ENCODE measurements around the gene IMMT.

Gene IMMT

DNA sequence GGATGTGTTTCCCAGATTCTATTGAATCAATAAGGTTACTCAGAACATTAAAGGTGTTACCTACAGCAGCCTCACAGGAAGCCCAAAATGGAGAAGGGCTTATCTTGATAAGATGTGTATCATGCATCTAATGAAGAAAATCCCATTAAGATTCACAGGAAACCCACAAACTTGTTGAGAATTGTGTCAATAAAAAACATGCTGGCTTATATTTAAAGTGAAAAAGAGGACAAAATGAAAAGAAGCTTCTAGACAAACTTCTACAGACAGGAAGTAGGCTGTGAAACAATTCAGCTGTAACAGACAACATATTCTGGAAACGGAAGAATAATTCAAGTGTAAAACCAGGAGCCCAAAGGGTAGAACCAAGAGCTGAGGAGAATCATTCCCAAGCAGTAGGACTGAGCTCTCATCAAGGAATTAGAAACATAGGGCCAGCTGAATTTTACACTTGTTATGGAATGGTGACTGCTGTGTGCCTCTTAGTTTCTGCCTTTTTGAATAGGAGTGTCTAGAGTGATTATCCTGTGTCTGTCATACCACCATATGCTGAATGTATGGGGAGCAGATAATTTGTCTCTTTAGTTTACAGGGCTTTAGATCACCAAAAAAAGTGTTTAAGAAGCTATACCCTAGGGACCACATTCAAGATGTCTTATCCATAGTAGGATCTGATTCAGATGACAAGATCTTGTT is 9.6 kb downstream of the IMMT start:
- H3K4me1 ChIP-seq (ENCODE audit: insufficient read depth, low read length) = peaks cover 53% of the 10 kb centered on the region
- no peaks in the 10 kb centered on the region for H3K27me3 ChIP-seq (ENCODE audit: insufficient read depth, low read length, poor library complexity)
- H3K36me3 ChIP-seq (ENCODE audit: insufficient read depth, low read length) = peaks cover 31% of the 10 kb centered on the region
- H3K9ac ChIP-seq (ENCODE audit: low read depth, low read length) = 0 out of 2 replicates have a peak overlapping the region, but pooled peaks have one; percentile 2
- TF ChIP-seq EZH2 (IDR thresholded peaks at IDR 0.05; ENCODE audit: borderline replicate concordance, low read depth, low read length, severe bottlenecking) = no peak
- TF ChIP-seq, protein P1, sequence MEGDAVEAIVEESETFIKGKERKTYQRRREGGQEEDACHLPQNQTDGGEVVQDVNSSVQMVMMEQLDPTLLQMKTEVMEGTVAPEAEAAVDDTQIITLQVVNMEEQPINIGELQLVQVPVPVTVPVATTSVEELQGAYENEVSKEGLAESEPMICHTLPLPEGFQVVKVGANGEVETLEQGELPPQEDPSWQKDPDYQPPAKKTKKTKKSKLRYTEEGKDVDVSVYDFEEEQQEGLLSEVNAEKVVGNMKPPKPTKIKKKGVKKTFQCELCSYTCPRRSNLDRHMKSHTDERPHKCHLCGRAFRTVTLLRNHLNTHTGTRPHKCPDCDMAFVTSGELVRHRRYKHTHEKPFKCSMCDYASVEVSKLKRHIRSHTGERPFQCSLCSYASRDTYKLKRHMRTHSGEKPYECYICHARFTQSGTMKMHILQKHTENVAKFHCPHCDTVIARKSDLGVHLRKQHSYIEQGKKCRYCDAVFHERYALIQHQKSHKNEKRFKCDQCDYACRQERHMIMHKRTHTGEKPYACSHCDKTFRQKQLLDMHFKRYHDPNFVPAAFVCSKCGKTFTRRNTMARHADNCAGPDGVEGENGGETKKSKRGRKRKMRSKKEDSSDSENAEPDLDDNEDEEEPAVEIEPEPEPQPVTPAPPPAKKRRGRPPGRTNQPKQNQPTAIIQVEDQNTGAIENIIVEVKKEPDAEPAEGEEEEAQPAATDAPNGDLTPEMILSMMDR (IDR thresholded peaks at IDR 0.05; ENCODE audit: borderline replicate concordance, extremely low read depth, low read length, poor library complexity, severe bottlenecking) = no peak
- H4K20me1 ChIP-seq (ENCODE audit: insufficient read depth, low read length) = peaks cover 89% of the 10 kb centered on the region
- no peak overlapping the region for H3K4me3 ChIP-seq (ENCODE audit: low read depth in 1 of 2, low read length in 2 of 2)
- no peaks in the 10 kb centered on the region for H3K9me3 ChIP-seq (ENCODE audit: insufficient read depth, low read length, severe bottlenecking)
- DNase-seq (no peak), ATAC-seq (ENCODE audit: insufficient read depth, low read depth) (peak; percentile 63)
- H3K79me2 ChIP-seq (ENCODE audit: insufficient read depth, low read length) = peaks cover 99% of the 10 kb centered on the region
- H3K4me2 ChIP-seq (ENCODE audit: insufficient read depth, low read length) = peak overlapping the region; percentile 30
- H3K27ac ChIP-seq (ENCODE audit: low read length) = peak overlapping the region; percentile 64
- H2AFZ ChIP-seq (ENCODE audit: low read depth, low read length) = no peak overlapping the region

DNA sequence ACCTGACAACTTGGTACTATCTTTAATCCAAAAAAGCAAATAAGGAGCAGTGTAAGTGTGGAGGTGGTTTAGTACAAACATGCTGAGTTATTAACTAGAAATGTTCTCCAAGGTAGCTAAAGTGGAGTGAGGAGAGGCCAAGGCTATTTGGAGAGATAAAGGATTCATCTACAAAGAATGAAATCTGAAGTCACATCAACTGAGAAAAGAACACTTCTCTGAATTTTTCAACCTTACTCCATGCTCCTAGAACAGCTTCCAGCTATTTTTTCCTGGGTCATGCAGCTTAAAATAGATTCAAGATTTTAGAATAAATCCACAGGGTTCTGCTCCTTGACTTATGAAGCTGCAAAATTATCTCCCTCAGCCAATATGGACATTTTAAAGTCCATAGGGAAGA is 18.7 kb downstream of the IMMT start:
- Histone ChIP-seq H3K79me2 (ENCODE audit: insufficient read depth, low read length) (peaks cover 72% of the 10 kb centered on the region), H3K36me3 (ENCODE audit: insufficient read depth, low read length) (peaks cover 88% of the 10 kb centered on the region), H4K20me1 (ENCODE audit: insufficient read depth, low read length) (peaks cover 30% of the 10 kb centered on the region), H3K27ac (ENCODE audit: low read length) (no peak overlapping the region), H3K9me3 (ENCODE audit: insufficient read depth, low read length, severe bottlenecking) (no peaks in the 10 kb centered on the region), H2AFZ (ENCODE audit: low read depth, low read length) (no peak overlapping the region), H3K9ac (ENCODE audit: low read depth, low read length) (no peak overlapping the region), H3K4me1 (ENCODE audit: insufficient read depth, low read length) (no peaks in the 10 kb centered on the region), H3K4me2 (ENCODE audit: insufficient read depth, low read length) (no peak overlapping the region), H3K4me3 (ENCODE audit: low read depth in 1 of 2, low read length in 2 of 2) (no peak overlapping the region), H3K27me3 (ENCODE audit: insufficient read depth, low read length, poor library complexity) (no peaks in the 10 kb centered on the region)
- ATAC-seq (ENCODE audit: insufficient read depth, low read depth) (no peak), DNase-seq (no peak)
- no peak for TF ChIP-seq EZH2 (IDR thresholded peaks at IDR 0.05; ENCODE audit: borderline replicate concordance, low read depth, low read length, severe bottlenecking)
- TF ChIP-seq, protein P1 (IDR thresholded peaks at IDR 0.05; ENCODE audit: borderline replicate concordance, extremely low read depth, low read length, poor library complexity, severe bottlenecking) = no peak

- Histone ChIP-seq H3K36me3 (ENCODE audit: insufficient read depth, low read length) (peaks cover 91% of the 10 kb centered on the region), H3K79me2 (ENCODE audit: insufficient read depth, low read length) (peaks cover 65% of the 10 kb centered on the region), H3K9ac (ENCODE audit: low read depth, low read length) (no peak overlapping the region), H2AFZ (ENCODE audit: low read depth, low read length) (no peak overlapping the region), H3K9me3 (ENCODE audit: insufficient read depth, low read length, severe bottlenecking) (no peaks in the 10 kb centered on the region), H3K4me2 (ENCODE audit: insufficient read depth, low read length) (no peak overlapping the region), H4K20me1 (ENCODE audit: insufficient read depth, low read length) (peaks cover 25% of the 10 kb centered on the region), H3K27me3 (ENCODE audit: insufficient read depth, low read length, poor library complexity) (no peaks in the 10 kb centered on the region), H3K27ac (ENCODE audit: low read length) (no peak overlapping the region), H3K4me1 (ENCODE audit: insufficient read depth, low read length) (no peaks in the 10 kb centered on the region), H3K4me3 (ENCODE audit: low read depth in 1 of 2, low read length in 2 of 2) (no peak overlapping the region)
- ATAC-seq (ENCODE audit: insufficient read depth, low read depth) = no peak
- TF ChIP-seq, protein P1 (IDR thresholded peaks at IDR 0.05; ENCODE audit: borderline replicate concordance, extremely low read depth, low read length, poor library complexity, severe bottlenecking) = no peak
- no peak for TF ChIP-seq EZH2 (IDR thresholded peaks at IDR 0.05; ENCODE audit: borderline replicate concordance, low read depth, low read length, severe bottlenecking)
- no peak for DNase-seq
Measured at GRCh38 chr2:86175828-86176227, 19.4 kb downstream of the IMMT start.

All from DND-41 (cell line).